OCI-LY7 (cell line): ENCODE data around the gene C2orf66.

Experiments used
- CTCF ChIP-seq: fragments of 200-600 bp; sonication (generic); conservative IDR thresholded peaks from 2 replicates; pipeline ENCODE4 v1.5.1; 2014; ENCODE audit warnings: mild to moderate bottlenecking, antibody characterized with exemption, low read length, moderate library complexity, mixed read lengths
- EZH2phosphoT487 ChIP-seq: fragments of 200-600 bp; sonication (generic); IDR thresholded peaks from 2 replicates; pipeline ENCODE4 v1.6.1; 2018; ENCODE audit warnings: low read depth, borderline replicate concordance, mild to moderate bottlenecking, mixed run types, antibody characterized with exemption, low read length, moderate library complexity, mixed read lengths

GRCh38 chr2:196840171-196840570 is 31.0 kb upstream of the C2orf66 start:
- TF ChIP-seq CTCF (no peak), EZH2phosphoT487 (no peak)
